Tibial nerve (tissue), 3 donors: ENCODE results near the gene RBM17.

Source experiments
- POLR2A ChIP-seq, 2 donors: fragments of 450-650 bp; IDR thresholded peaks; one replicate each; pipeline ENCODE4 v1.6.1; 2017; ENCODE audit warnings: antibody characterized with exemption in 2 of 2, mild to moderate bottlenecking in 2 of 2, moderate library complexity in 2 of 2
- TF ChIP-seq, protein P1 (sequence below), 5 experiments: fragments of 200-600 bp in 3 of 5; fragments of 450-650 bp in 2 of 5; sonication (generic) in 3 of 5; IDR thresholded peaks; one replicate each; pipeline ENCODE4 v1.5.1; 2016 to 2019; ENCODE audit warnings: antibody characterized with exemption in 5 of 5, mild to moderate bottlenecking in 3 of 5, moderate library complexity in 2 of 5

GRCh38 chr10:6039711-6040110 lies 49.1 kb upstream of the RBM17 start:
- TF ChIP-seq, protein P1, sequence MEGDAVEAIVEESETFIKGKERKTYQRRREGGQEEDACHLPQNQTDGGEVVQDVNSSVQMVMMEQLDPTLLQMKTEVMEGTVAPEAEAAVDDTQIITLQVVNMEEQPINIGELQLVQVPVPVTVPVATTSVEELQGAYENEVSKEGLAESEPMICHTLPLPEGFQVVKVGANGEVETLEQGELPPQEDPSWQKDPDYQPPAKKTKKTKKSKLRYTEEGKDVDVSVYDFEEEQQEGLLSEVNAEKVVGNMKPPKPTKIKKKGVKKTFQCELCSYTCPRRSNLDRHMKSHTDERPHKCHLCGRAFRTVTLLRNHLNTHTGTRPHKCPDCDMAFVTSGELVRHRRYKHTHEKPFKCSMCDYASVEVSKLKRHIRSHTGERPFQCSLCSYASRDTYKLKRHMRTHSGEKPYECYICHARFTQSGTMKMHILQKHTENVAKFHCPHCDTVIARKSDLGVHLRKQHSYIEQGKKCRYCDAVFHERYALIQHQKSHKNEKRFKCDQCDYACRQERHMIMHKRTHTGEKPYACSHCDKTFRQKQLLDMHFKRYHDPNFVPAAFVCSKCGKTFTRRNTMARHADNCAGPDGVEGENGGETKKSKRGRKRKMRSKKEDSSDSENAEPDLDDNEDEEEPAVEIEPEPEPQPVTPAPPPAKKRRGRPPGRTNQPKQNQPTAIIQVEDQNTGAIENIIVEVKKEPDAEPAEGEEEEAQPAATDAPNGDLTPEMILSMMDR (IDR thresholded peaks at IDR 0.05) = no peak
- no peak for TF ChIP-seq POLR2A (IDR thresholded peaks at IDR 0.05)
